Activated naive CD4-positive, alpha-beta T cell treated with anti-CD3 and anti-CD28 coated beads for 36 hours (primary cell): ENCODE measurements around the gene CD247. TPM values are rescaled to one million over a fixed set of nuclear protein-coding genes. Genes with fewer than 3 reads are reported as not detected.

ENCODE experiments used
- CTCF ChIA-PET: fragments of 350-600 bp; sonication (Branson Sonifier 250); formaldehyde crosslinking; loops from one replicate; lab custom pipeline; 2021; ENCODE audit warnings: antibody characterized with exemption; lab: Charles Lee
- DNase-seq: peaks from one replicate; pipeline ENCODE4 v3.0.0-alpha.2; 2020
- H3K27ac Mint-ChIP-seq: one replicate; pipeline ENCODE4 v1.8.0; 2021; ENCODE audit warnings: mild to moderate bottlenecking, mixed read lengths
- H3K27me3 Mint-ChIP-seq: one replicate; pipeline ENCODE4 v1.8.0; 2021; ENCODE audit warnings: low read depth, mixed read lengths
- H3K36me3 Mint-ChIP-seq: one replicate; pipeline ENCODE4 v1.8.0; 2021; ENCODE audit warnings: low read depth, mixed read lengths
- H3K4me1 Mint-ChIP-seq: one replicate; pipeline ENCODE4 v1.8.0; 2021; ENCODE audit warnings: low read depth, mixed read lengths
- H3K4me3 Mint-ChIP-seq: one replicate; pipeline ENCODE4 v1.8.0; 2021; ENCODE audit warnings: mild to moderate bottlenecking, moderate library complexity, mixed read lengths
- H3K9me3 Mint-ChIP-seq: one replicate; pipeline ENCODE4 v1.8.0; 2021; ENCODE audit warnings: mixed read lengths
- intact Hi-C: fragments of 100-400 bp; cut with micrococcal nuclease; formaldehyde crosslinking; loops from one replicate; pipeline ENCODE4 v1.15.1; 2023
- total RNA-seq, 2 experiments: library from RNA; stranded (reverse); gene quantifications; one replicate each; pipeline ENCODE4 v1.2.3, GENCODE V29; 2021

Gene CD247
- total RNA-seq, 2 experiments from 2014 or later: 73.5 to 78.3 TPM

DNA sequence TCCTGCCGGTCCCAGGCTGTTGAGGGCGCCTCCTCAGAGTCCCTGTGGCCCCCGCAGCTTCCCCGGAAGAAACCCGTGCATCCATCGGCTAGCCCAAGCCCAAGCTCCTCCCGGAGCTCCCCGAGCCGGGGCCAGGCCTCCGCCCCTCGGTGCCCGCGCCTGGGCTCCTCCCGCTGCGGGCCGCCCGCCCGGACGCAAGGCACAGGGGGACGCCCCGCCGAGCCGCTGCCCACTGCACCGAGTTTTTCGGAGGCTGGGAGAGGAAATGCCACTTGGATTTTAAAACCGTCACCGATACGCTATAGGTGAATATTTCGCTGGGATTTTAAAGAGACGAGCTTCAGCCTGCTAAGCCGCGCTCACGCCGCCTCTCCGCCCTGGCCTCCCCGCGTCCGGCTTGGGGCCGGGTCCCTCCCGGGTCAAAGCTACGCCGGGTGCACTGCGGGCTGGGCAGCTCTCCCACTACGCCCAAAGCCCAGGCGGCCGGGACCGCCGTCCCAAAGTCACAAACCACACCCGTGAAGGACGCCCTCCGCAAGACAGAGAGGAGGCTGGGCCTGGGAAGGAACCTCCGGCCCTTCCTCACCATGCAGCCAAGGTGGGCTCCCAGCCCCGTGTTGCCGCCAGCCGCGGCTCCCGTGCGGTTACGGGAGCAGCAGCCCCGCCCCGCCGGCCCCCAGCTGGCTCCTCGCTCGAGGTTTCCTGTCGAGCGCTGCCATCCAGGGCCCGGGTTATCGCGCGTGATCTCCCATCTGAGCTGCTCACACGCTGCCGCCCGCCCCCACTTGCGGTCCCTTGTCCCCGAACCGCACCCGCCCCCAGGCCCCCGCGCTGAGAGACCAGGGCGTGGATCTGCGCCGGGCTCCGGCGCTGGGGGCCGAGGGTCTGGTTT lies 63.2 kb downstream of the CD247 start:
- intact Hi-C loops: loop anchor here (1.0 kb wide), 1 partner anchor 37 kb away; no protein-coding TSS in a partner anchor
- no peaks in the 10 kb centered on the region for H3K9me3 Mint-ChIP-seq
- peaks cover 67% of the 10 kb centered on the region for H3K4me1 Mint-ChIP-seq
- peaks cover 7% of the 10 kb centered on the region for H3K36me3 Mint-ChIP-seq
- H3K27me3 Mint-ChIP-seq: no peaks in the 10 kb centered on the region
- H3K4me3 Mint-ChIP-seq: peak overlapping the region; percentile 79
- peak overlapping the region; percentile 87 for H3K27ac Mint-ChIP-seq
- CTCF ChIA-PET: interaction anchor here (0.6 to 4.6 kb wide), 12 partner anchors 12 to 334 kb away, joined by 3 to 33 read pairs (median 4); partner anchors contain the start of gene CD247
- peak; percentile 83 for DNase-seq

DNA sequence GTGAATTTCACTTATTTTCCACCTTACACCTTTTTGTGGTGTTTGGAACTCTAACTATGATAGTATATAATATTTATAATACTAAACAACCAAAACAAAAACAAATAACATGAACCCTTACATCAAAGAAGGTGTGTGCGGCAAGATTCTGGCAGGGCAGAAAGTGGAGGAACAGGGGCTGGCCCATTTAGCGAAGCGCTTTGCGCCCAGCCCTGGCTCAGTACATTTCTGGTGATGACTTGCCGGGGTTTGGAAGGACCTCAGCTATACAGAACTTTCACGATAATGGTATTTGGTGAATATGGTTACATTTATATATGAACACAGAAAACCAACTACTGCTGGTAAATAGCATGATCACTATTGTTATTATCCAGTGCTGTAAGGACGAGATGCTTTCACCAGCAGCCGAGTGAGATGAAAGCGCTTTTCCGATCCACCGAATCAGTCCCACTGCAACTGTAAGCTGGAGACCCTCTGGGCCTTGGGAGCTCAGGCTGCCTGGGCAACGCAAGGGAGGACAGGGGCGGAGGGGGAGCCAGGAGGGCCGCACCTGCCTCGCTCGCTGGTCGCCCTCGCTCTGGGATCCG lies 63.9 kb downstream of the CD247 start:
- DNase-seq: peak; percentile 62
- H3K4me3 Mint-ChIP-seq: peak overlapping the region; percentile 79
- peak overlapping the region; percentile 88 for H3K27ac Mint-ChIP-seq
- H3K36me3 Mint-ChIP-seq: peaks cover 7% of the 10 kb centered on the region
- intact Hi-C loops: no loop called here
- no peaks in the 10 kb centered on the region for H3K27me3 Mint-ChIP-seq
- H3K9me3 Mint-ChIP-seq: no peaks in the 10 kb centered on the region
- CTCF ChIA-PET: interaction anchor here (0.6 to 4.6 kb wide), 11 partner anchors 11 to 333 kb away, joined by 3 to 33 read pairs (median 5); partner anchors contain the start of gene CD247
- H3K4me1 Mint-ChIP-seq: peaks cover 62% of the 10 kb centered on the region

DNA sequence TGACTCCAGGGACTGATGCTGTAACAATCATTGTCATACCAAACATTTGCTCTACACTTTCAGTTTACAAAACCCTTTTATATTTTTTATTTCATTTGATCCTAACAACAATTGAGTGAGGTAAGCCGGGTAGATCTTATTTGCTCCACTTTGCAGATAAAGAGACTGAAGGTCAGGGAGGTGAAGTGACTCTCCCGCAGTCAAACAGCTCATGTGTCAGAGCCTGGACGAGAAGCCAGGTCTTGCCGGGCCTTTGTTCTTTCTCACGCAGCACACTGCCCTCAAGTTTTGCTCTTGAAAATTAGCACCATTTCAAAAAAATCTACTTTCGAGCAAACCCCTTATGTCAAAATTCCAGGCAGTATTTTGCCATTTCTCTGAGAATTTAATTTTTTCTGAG lies 65.2 kb downstream of the CD247 start:
- peaks cover 6% of the 10 kb centered on the region for H3K36me3 Mint-ChIP-seq
- peak; percentile 54 for DNase-seq
- intact Hi-C loops: no loop called here
- peaks cover 67% of the 10 kb centered on the region for H3K4me1 Mint-ChIP-seq
- CTCF ChIA-PET: interaction anchor here (1.1 to 4.1 kb wide), 5 partner anchors 14 to 64 kb away, joined by 3 to 33 read pairs (median 4); partner anchors contain the start of gene CD247
- peak overlapping the region; percentile 48 for H3K4me3 Mint-ChIP-seq
- H3K9me3 Mint-ChIP-seq: no peaks in the 10 kb centered on the region
- peak overlapping the region; percentile 70 for H3K27ac Mint-ChIP-seq
- H3K27me3 Mint-ChIP-seq: no peaks in the 10 kb centered on the region

DNA sequence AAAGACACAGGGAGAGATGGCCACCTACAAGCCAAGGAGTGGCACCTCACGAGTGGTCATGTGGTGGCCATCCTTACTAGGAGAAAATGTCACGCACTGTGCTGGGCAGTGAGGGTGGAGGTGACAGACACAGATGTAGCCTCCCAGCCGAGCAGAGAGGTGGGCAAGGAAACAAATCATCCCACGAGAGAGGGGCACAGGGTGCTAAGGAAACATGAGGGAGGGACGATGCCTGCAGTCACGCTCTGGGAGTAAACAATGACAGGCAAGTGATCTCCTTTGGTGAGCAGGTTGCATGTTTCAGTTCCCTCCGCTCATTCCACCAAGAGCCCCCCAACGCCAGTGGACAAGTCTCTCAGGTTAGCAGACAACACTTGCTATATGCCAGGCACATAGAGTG lies 65.8 kb downstream of the CD247 start:
- peaks cover 6% of the 10 kb centered on the region for H3K36me3 Mint-ChIP-seq
- intact Hi-C loops: no loop called here
- CTCF ChIA-PET: interaction anchor here (1.1 to 4.1 kb wide), 4 partner anchors 15 to 64 kb away, joined by 3 to 33 read pairs (median 4); partner anchors contain the start of gene CD247
- no peaks in the 10 kb centered on the region for H3K9me3 Mint-ChIP-seq
- H3K4me1 Mint-ChIP-seq: peaks cover 67% of the 10 kb centered on the region
- no peaks in the 10 kb centered on the region for H3K27me3 Mint-ChIP-seq
- H3K27ac Mint-ChIP-seq: peak overlapping the region; percentile 72
- no peak for DNase-seq
- peak overlapping the region; percentile 58 for H3K4me3 Mint-ChIP-seq

DNA sequence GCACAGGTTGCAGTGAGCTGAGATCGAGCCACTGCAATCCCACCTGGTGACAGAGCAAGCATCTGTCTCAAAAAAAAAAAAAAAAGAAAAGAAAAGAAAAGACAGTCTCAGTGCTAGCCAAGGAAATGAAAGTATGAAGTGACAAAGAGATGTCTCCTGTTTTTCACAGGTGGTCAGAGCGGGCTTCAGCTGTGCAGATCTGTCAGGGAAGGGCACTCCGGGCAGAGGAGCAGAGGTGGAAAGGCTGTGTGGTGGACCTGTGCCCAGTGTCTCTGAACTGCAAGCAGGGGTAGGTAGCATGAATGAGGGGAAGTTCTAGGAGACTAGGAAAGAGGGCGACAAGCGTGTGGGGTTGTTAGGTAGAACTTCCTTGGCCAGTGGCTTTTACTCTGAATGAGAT lies 67.5 kb downstream of the CD247 start:
- Mint-ChIP-seq H3K4me1 (peaks cover 67% of the 10 kb centered on the region), H3K9me3 (no peaks in the 10 kb centered on the region), H3K27me3 (no peaks in the 10 kb centered on the region), H3K36me3 (peaks cover 8% of the 10 kb centered on the region), H3K4me3 (peak overlapping the region; percentile 61), H3K27ac (peak overlapping the region; percentile 73)
- intact Hi-C loops: no loop called here
- CTCF ChIA-PET: interaction anchor here (0.7 to 1.7 kb wide), 10 partner anchors 22 to 237 kb away, joined by 3 to 9 read pairs (median 4); no protein-coding TSS in a partner anchor
- DNase-seq: peak; percentile 48

DNA sequence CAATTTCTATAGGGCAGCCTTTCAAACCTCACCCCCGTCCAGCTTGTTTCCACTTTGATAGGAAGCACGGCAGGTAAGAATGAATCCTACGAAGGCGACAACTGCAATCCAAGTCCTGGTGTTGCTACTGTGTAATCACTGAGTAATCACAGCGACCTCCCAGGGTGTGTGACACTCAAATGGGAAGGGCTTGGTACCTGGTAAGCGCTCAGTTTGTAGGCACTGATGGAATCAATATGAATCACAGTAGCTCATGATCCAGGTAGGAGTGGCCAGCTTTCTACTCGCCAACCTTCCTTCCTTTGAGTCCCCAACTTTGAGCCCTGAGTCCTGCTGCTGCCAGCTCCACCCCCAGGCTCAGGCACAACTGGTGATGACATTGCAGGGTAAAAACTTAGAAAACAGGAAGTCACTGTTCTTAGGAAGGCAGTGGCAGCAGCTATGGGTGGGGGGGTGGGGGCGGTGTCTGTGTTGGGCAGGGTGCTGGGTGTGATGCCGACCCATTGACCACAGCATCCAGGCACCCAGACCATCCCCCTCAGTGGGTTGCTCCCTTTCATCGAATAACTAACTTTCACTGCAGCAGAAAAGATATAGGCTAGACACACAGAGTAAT lies 70.7 kb downstream of the CD247 start:
- Mint-ChIP-seq H3K4me3 (peak overlapping the region; percentile 53), H3K4me1 (peaks cover 76% of the 10 kb centered on the region), H3K27ac (peak overlapping the region; percentile 91), H3K27me3 (no peaks in the 10 kb centered on the region), H3K36me3 (peaks cover 8% of the 10 kb centered on the region), H3K9me3 (no peaks in the 10 kb centered on the region)
- intact Hi-C loops: loop anchor here (1.0 to 5.0 kb wide), 15 partner anchors 9 to 731 kb away; partner anchors contain the start of genes CREG1, DCAF6, POU2F1 and RCSD1
- DNase-seq: peak; percentile 93
- CTCF ChIA-PET: interaction anchor here (0.6 to 2.3 kb wide), 13 partner anchors 9 to 542 kb away, joined by 3 to 20 read pairs (median 4); no protein-coding TSS in a partner anchor

DNA sequence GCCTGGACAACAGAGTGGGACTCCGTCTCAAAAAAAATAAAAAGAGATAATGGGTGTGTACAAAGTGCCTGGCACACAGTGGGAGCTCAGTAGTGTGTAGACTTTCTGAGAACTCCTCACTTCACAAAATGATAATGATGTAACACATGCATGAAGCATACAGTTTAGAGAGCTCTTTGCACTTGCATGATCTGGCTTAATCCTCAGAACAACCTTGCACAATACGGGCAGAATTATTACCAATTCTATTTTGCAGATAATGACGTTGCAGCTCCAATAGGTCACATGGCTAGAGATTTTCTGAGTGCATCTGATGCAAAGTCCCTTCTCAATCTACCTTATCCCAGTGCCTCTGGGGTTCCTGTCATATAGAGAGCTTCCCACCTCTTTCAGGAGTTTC lies 71.4 kb downstream of the CD247 start:
- peak overlapping the region; percentile 53 for H3K4me3 Mint-ChIP-seq
- peak overlapping the region; percentile 91 for H3K27ac Mint-ChIP-seq
- CTCF ChIA-PET: interaction anchor here (0.7 to 2.3 kb wide), 13 partner anchors 10 to 109 kb away, joined by 3 to 20 read pairs (median 4); no protein-coding TSS in a partner anchor
- no peaks in the 10 kb centered on the region for H3K27me3 Mint-ChIP-seq
- H3K9me3 Mint-ChIP-seq: no peaks in the 10 kb centered on the region
- peaks cover 2% of the 10 kb centered on the region for H3K36me3 Mint-ChIP-seq
- intact Hi-C loops: loop anchor here (1.0 to 5.0 kb wide), 15 partner anchors 9 to 732 kb away; partner anchors contain the start of genes CREG1, DCAF6, POU2F1 and RCSD1
- no peak for DNase-seq
- H3K4me1 Mint-ChIP-seq: peaks cover 75% of the 10 kb centered on the region

DNA sequence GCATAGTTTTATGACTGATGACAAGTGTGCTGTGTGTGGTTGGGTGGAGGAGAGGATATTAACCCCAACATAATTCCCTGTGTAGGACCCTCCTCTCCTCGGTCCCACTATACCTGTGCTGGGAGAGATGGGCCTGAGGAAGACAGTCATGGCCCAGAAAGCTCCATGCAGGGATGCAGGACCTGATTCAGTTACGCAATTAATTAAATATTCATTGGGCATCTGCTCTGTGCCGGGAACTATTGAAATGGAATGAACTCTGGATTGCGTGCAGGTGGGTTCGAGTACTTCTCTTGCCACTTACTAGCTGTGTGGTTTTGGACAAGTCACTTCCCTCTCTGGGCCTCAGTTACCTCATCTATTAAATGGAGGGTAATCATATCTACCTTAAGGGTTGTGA lies 74.6 kb downstream of the CD247 start:
- no peak overlapping the region for H3K4me3 Mint-ChIP-seq
- no peak for DNase-seq
- peaks cover 10% of the 10 kb centered on the region for H3K36me3 Mint-ChIP-seq
- peak overlapping the region; percentile 2 for H3K27ac Mint-ChIP-seq
- CTCF ChIA-PET: interaction anchor here (0.6 to 5.5 kb wide), 13 partner anchors 12 to 223 kb away, joined by 3 to 61 read pairs (median 3); partner anchors contain the start of genes CD247 and POU2F1
- peaks cover 75% of the 10 kb centered on the region for H3K4me1 Mint-ChIP-seq
- no peaks in the 10 kb centered on the region for H3K9me3 Mint-ChIP-seq
- no peaks in the 10 kb centered on the region for H3K27me3 Mint-ChIP-seq
- intact Hi-C loops: no loop called here

DNA sequence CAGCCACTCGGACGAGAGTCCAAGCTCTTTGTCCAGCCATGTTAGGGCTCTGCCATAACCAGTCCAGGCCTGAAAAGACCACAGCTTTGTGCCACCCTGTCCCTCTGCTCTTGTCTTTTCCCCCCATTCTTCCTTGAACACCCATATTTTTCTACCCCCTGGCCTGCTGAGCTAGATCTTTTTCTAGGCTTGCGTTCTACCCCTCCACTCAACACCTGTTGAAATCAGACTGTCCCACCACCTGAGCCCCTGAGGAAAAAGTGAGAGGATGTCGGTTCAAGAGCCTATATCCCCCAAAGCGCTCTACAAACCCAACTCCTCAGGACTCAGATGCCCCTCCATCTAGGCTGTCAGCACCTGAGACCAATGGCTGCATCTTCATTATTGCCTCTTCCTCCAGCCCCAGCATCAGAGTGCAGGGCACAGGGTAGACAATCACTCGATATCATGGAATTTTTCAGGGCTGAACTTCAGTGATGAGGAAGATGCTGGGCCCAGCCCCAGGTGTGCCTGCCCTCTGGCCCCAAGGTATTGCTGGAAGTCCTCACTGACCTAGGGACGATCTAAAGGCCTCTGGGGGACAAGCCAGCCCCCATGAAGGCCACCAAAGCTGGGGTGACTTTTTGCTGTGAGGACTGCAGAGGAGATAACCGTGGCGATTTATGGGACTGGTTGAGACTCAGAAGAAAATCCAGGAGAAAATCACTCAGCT lies 75.3 kb downstream of the CD247 start:
- Mint-ChIP-seq H3K27ac (peak overlapping the region; percentile 79), H3K4me3 (no peak overlapping the region), H3K4me1 (peaks cover 76% of the 10 kb centered on the region), H3K9me3 (no peaks in the 10 kb centered on the region), H3K27me3 (no peaks in the 10 kb centered on the region), H3K36me3 (peaks cover 15% of the 10 kb centered on the region)
- intact Hi-C loops: loop anchor here (1.0 kb wide), 5 partner anchors 42 to 377 kb away; no protein-coding TSS in a partner anchor
- CTCF ChIA-PET: interaction anchor here (0.6 to 5.5 kb wide), 19 partner anchors 13 to 222 kb away, joined by 3 to 61 read pairs (median 4); partner anchors contain the start of gene POU2F1
- DNase-seq: no peak

DNA sequence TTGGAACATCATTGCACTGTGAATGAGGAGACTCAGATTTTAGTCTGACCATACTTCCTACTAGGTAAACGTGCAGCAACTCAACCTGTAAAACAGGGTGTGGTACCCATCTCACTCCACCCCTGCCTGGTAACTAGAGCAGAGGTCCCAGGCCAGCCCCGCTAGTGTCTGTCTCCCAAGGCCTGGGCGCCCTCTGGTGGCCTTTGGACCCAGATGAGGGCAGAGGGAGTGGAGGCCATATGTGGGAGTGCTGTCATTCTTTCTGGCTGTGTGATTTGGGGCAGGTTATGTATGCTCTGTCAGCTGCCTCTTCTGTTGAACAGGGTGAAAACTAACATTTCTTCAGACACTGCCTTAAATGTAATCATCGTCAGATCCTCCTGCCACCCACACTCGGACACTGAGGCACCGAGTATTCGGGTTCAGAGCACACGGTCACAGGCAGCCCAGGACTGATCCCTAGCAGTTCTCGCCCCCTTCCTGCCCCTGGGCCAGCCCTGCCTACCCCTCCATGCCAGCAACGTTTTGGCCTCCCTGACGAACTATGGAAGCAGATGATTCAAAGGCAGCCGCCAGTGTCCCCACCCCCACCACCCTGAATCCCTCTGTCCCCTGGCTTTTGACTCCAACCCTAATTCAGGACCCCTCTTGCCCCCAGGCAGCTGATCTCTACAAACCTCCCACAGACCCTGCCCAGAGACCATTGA lies 76.0 kb downstream of the CD247 start:
- Mint-ChIP-seq H3K27ac (peak overlapping the region; percentile 79), H3K4me1 (peaks cover 74% of the 10 kb centered on the region), H3K9me3 (no peaks in the 10 kb centered on the region), H3K27me3 (no peaks in the 10 kb centered on the region), H3K4me3 (no peak overlapping the region), H3K36me3 (peaks cover 16% of the 10 kb centered on the region)
- intact Hi-C loops: loop anchor here (1.0 kb wide), 5 partner anchors 41 to 376 kb away; no protein-coding TSS in a partner anchor
- CTCF ChIA-PET: interaction anchor here (0.6 to 5.5 kb wide), 20 partner anchors 9 to 221 kb away, joined by 3 to 61 read pairs (median 4); partner anchors contain the start of gene POU2F1
- peak; percentile 93 for DNase-seq
